ENCODE data around the gene ACKR2. TPM values are rescaled to one million over a fixed set of nuclear protein-coding genes. Genes with fewer than 3 reads are reported as not detected.

Gene ACKR2, protein sequence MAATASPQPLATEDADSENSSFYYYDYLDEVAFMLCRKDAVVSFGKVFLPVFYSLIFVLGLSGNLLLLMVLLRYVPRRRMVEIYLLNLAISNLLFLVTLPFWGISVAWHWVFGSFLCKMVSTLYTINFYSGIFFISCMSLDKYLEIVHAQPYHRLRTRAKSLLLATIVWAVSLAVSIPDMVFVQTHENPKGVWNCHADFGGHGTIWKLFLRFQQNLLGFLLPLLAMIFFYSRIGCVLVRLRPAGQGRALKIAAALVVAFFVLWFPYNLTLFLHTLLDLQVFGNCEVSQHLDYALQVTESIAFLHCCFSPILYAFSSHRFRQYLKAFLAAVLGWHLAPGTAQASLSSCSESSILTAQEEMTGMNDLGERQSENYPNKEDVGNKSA
- polyA plus RNA-seq (ENCODE audit: insufficient read length in 3 of 3) = 1 to 10 TPM; 2.0 to 3.0 (median 2.2) TPM
- long read RNA-seq, donor 1 = 0 reads
- long read RNA-seq, donor 2 = 0 reads
- long read RNA-seq, donor 3 = 0 reads
- long read RNA-seq, donor 4 = 0 reads
- long read RNA-seq, donor 5 = 0 reads
- long read RNA-seq, donor 6 = 0 reads
- long read RNA-seq, donor 7 = 0 reads
- long read RNA-seq, donor 8 = 0 reads
- long read RNA-seq, donor 9 = 0 reads
- long read RNA-seq, donor 10 = 0 reads
- long read RNA-seq, donor 11 = 0 reads
- long read RNA-seq, donor 12 = 0 reads
- long read RNA-seq, donor 13, partial matches to known transcripts = 0 of 1 reads
- long read RNA-seq, donor 13, other reads (novel, unspliced or antisense) = 0 of 1 reads
- long read RNA-seq, donor 14 = 0 reads
- long read RNA-seq, donor 15 = 0 reads
- long read RNA-seq, donor 16 = 0 reads

DNA sequence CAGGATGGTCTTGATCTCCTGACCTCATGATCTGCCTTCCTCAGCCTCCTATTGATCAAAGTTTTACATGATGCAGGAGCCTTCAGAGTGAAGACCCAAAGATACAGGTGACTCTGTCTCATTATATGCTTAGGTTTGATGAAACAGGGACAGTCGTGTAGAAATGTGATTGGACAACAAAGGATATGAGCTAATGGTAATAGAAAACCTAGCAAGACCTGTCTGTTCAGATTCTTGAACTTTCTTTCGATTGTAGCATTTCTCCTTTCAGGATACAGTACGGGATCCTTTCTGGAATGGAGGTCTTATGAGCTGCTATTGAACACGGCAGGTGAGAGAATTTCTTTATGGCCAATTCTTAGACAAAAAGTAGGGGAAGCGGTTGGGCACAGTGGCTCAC is at the start of gene ACKR2:
TSS of gene ACKR2 (plus strand) at position 244 of the 400 bp plus-strand sequence. CDS start 55,058 bp downstream, outside the sequence.
- DNase-seq (ENCODE audit: extremely low read depth in 1 of 11, low read depth in 9 of 11, low spot score in 4 of 11) = no peak

DNA sequence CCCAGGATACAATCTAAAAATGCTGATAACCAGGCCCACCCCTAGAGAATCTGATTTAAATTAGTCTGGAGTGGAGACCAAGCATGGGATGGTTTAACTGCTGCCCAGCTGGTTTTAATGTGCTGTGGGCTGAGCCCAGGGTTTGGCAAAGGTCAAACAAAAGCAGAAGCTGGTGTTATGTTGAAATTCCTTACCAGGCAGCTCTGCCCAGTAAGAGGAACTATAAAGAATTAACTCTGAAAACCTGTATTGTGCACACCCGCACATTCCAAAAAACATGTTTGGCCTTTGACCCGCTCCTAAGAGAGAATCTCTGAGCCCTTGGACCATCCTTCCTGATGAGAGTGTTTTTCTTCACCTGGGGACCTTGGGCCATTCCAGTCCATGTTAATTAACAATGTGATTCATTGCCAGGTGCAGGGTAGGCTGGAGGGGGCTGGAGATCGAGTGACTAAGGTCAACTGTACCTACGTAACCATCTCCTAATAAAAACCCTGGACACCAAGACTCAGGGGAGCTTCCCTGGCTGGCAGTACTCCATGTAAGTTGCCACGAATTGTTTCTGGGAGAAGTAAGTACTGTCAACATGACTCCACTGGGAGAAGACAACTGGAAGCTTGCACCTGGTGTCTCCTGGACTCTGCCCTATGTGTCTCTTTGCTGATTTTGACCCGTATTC is 47.1 kb upstream of the ACKR2 start:
- no peak for DNase-seq (ENCODE audit: extremely low read depth in 1 of 11, low read depth in 9 of 11, low spot score in 4 of 11)

DNA sequence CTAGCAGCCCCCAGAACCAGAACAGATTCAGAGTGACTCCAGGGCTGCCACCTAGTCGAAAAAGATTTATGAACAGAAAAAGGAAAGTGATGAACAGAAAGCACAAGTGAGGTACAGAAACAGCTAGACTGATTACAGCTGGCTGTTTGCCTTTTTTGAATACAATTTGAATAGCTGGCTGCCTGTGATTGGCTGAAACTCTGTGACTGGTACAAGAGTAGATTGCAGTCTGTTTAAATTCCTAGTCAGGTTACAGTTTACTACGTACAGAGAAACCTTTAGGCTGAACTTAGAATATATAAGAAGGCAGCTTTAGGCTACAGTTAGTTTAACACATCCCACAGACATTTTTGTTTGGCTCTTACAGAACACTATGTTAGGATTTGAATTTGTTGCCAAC is 46.2 kb upstream of the ACKR2 start:
- DNase-seq (ENCODE audit: extremely low read depth in 1 of 11, low read depth in 9 of 11, low spot score in 4 of 11) = no peak

DNA sequence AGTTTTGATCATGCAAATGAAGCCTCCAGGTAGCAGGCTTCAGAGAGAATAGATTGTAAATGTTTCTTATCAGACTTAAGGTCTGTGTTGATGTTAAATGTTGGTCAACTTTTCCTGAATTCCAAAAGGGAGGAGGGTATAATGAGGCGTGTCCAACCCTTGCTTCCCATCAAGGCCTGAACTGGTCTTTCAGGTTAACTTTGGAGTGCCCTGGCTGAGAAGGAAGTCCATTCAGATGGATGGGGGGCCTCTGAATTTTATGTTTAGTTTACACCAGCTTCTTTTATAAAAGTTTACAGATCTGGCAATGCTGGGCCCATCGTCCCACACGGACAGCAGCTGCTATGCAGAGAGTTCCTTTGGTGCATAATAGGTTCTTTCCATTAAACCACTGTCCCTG is 45.1 kb upstream of the ACKR2 start:
- DNase-seq (ENCODE audit: extremely low read depth in 1 of 11, low read depth in 9 of 11, low spot score in 4 of 11) = no peak

DNA sequence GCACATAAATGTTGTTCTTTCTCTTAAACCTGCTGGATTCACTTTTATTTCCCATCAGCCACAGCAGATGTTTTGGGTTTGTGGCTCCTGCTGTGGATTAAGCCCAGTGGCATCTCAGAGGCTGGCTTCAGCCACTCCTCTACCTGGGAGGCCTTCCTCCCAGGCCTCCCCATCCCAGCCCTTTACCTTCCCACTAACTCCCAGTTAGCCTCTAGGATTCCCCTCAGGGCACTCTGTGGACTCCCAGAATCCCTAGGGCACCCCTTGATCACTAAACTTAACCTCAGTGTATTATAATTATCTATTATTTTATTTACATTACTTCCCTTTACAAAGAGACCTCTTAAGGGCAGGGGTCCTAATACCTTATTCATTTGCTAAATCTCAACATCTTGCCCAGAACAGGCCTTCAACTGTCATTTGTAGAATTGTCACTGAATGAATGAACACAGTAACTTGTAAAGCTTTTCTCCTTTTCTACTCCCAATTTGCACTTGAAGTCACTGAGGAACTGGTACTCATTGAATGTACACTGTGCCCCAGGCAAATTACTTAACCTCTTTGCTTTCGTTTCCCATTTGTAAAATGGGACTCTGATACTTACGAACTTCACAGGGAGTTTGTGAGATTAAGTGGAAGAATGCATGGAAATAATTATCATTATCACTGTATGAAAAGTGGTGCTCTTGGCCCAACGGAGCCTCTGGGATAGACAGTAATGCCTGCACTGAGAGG is 44.5 kb upstream of the ACKR2 start:
- DNase-seq (ENCODE audit: extremely low read depth in 1 of 11, low read depth in 9 of 11, low spot score in 4 of 11) = no peak

DNA sequence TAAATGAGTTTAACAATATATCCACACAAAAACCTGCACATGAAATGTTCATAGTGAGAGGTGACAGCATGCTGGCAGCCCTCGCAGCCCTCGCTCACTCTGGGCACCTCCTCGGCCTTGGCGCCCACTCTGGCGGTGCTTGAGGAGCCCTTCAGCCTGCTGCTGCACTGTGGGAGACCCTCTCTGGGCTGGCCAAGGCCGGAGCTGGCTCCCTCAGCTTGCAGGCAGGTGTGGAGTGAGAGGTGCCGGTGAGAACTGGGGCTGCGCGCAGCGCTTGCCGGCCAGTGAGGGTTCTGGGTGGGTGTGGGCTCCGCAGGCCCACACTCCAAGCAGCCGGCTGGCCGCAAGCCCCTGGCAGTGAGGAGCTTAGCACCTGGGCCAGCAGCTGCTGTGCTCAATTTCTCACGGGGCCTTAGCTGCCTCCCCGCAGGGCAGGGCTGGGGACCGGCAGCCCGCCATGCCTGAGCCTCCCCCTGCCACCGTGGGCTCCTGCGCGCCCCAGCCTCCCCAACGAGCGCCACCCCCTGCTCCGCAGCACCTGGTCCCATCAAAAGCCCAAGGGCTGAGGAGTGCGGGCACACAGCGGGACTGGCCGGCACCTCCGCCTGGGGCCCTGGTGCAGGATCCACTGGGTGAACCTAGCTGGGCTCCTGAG is 39.6 kb upstream of the ACKR2 start:
- DNase-seq (ENCODE audit: extremely low read depth in 1 of 11, low read depth in 9 of 11, low spot score in 4 of 11) = no peak

DNA sequence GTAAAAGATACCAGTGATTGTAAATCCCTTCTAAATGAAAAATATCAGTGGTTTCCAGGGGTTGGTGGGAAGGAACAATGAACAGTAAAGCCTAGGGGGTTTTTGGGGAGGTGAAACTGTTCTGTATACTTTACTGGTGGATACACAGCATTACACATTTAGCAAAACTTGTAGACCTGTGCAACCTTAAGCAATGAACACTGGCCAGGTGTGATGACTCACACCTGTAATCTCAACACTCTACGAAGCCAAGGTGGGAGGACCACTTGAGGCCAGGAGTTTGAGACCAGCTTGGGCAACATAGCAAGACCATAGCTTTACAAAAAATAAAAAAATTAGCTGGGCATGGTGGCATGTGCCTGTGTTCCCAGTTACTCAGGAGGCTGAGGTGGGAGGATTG is 38.0 kb upstream of the ACKR2 start:
- DNase-seq (ENCODE audit: extremely low read depth in 1 of 11, low read depth in 9 of 11, low spot score in 4 of 11) = no peak

DNA sequence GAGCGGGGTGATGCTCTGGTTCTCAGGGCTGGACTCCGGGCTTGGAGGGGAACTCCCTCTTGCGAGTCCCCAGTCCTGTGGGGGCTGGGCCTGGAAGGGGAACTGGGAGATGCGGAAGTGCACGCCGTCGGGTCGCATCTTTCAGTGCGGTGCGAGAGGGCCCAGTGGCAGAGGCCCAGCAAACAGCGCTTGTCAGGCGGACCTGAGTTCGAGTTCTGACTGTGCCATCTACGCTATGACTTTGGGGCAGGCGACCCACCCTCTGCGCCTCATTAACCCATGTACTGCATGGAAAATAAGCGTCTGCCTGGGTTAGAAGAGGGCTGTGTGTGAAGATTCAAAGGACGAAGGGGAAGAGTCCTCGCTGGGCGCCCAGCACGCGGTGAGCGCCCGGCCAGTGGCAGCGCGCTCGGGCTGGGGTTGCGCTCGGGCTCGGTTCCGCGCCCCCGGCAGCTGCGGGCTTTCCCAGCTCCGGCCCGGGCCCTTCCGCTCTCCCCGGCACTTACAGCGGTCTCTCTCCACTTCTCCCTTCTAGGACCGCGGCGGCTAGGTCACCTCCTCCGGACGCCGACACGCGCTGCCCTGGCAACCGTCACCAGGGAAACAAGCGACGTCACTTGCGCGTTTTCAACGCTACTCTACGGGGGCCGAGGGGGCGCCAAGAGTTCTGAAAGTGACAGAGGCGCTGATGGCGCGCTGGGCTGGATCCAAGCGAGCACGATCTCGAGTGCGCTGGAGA is 36.4 kb upstream of the ACKR2 start, which contains the start of gene CCDC13:
TSS of gene CCDC13 (minus strand) at position 584 of the 739 bp plus-strand sequence. CDS start 14,908 bp downstream, outside the sequence.
- peak; percentile 88 to 96 (median 93) for DNase-seq (ENCODE audit: extremely low read depth in 1 of 11, low read depth in 9 of 11, low spot score in 4 of 11)

DNA sequence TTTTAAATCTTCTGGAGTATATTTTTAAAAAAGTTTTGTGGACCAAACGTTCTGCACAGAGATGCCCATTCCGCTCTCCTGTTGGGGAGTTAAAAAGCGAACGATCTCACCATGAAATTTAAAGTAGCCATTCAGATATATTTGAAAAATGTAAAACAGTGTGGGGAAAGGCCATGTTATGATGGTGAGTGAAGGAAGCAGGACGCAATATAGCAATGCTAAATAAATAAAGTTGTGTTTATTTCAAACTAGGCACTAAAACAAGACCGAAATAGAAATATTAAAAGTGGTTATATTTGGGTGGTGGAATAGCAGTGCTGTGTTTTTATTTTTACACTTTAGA is 35.9 kb upstream of the ACKR2 start:
- DNase-seq (ENCODE audit: extremely low read depth in 1 of 11, low read depth in 9 of 11, low spot score in 4 of 11) = no peak

DNA sequence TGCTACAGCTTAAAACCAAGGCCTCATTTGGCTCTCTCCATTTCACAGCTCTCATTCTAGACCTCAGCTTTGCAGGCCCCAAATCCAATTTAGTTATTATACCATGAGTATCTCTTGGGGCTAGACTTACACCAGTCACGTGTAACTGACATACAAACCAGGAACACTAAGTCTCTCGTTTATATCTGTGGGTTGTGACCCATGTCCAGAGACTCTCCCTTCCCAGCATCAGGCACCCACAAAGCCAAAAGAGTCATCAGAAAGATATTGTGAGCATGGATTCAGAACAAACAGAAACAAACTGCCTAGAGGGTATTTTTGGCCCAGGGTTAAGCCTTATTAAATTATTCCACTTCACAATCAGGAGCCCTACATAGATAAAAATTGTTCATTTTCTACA is 30.6 kb upstream of the ACKR2 start:
- DNase-seq (ENCODE audit: extremely low read depth in 1 of 11, low read depth in 9 of 11, low spot score in 4 of 11) = no peak

DNA sequence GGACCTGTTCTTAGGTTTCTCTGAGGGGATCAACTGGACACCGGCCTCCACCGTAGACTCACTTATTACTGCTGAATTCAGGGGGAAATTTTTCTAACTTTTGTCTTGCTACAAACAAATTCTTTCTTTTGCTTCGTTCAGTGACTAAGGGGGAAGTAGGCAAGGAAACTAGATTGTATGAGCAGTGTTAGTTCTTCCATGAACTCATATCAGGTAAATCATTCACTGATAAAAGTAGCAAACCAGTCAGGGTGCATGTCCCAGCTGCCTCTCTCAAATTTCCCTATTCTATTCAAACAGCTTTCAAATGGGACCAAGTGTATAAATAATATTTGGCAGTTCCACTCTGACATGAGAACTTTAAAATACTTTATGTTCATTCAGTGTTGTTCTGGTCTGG is 28.8 kb upstream of the ACKR2 start:
- DNase-seq (ENCODE audit: extremely low read depth in 1 of 11, low read depth in 9 of 11, low spot score in 4 of 11) = no peak

DNA sequence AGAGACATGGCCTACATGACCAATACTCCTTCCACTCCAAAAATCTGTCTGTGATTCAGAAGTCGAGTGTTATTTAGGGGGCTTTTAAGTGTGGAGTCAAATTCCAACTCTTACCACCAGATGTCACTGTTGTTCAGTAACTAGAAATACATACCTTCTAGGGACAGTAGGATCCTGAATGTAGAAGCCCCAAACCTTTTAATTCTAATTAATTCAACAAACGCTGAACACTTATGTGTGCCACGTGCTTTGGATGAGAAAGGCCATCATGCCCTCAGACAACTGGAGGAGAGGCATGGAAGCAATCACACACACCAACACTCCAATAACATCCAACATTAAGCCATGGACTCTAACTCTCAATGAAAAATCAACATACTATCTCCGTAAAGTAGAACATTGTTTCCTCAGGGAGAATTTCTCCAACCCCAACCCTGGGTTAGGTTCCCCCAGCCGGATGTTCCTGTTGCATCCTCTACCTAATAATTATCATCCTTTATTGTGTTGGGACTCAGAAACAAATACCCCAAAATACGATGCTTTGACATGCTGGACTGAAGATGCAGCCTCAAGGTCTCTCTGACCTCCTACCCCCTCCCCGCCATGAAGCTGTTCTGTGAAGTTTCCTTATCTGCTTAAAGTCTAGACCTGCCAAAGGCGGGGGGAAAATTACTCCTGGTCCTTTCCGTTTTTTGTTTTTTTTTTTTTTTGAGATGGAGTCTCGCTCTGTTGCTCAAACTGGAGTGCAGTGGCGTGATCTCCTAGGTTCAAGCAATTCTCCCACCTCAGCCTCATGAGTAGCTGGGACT is 28.1 kb upstream of the ACKR2 start:
- DNase-seq (ENCODE audit: extremely low read depth in 1 of 11, low read depth in 9 of 11, low spot score in 4 of 11) = peak in 10 of 11 donors; percentile 54 to 85 (median 67)

DNA sequence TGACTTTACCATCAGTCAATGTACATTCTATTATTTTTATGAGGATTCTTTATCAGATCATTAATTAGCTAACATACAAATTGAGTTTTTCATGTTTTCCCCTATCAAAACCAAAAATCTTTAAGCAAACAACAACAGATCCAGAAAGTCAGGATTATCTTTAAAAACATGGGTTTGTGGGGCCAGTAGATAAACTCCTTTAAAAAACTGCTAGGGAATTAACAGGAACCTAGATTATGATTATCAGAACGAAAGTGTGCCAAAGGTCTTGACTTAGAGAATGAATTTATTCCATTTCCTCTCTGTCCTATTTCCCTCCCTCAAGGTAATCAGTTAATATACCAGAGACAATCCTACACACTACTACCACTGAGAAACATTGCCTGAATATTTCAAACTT is 23.0 kb upstream of the ACKR2 start:
- no peak for DNase-seq (ENCODE audit: extremely low read depth in 1 of 11, low read depth in 9 of 11, low spot score in 4 of 11)

DNA sequence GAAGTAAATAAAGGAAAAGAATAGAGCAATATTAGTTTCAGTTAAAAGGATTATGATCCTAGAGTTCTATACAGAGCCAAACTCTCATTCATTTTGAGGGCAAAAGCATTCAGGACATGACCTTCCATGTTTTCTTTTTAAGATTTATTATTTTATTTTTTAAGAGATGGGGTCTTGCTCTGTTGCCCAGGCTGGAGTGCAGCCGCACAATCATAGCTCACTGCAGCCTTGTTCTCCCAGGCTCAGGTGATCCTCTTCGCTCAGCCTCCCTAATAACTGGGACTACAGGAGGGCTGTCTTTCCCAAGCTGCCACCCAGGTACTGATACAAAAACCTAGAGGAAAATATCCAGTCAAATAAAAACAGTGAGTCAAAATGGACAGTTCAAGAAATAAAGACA is 22.6 kb upstream of the ACKR2 start:
- no peak for DNase-seq (ENCODE audit: extremely low read depth in 1 of 11, low read depth in 9 of 11, low spot score in 4 of 11)

DNA sequence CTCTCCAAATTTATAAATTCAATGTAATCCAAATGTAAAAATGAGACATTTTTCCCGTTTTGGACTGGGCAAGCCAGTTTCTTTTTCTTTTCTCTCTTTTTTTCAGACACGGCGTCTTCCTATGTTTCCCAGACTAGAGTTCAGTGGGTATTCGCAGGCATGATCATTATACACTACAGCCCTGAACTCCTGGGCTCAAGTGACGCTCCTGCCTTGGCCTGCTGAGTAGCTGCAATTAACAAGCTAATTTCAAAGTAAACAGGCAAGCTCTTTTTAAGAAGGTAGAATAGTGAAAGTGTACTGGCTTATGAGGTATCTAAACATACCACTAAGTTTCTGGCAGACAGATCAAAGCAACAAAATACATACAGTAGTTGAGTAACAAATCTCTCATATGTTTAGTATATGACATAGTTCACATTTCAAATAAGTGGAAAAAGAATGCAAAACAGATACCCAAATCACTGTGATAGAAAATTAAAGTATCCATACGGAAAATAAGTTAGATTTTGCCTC is 18.5 kb upstream of the ACKR2 start:
- no peak for DNase-seq (ENCODE audit: extremely low read depth in 1 of 11, low read depth in 9 of 11, low spot score in 4 of 11)

DNA sequence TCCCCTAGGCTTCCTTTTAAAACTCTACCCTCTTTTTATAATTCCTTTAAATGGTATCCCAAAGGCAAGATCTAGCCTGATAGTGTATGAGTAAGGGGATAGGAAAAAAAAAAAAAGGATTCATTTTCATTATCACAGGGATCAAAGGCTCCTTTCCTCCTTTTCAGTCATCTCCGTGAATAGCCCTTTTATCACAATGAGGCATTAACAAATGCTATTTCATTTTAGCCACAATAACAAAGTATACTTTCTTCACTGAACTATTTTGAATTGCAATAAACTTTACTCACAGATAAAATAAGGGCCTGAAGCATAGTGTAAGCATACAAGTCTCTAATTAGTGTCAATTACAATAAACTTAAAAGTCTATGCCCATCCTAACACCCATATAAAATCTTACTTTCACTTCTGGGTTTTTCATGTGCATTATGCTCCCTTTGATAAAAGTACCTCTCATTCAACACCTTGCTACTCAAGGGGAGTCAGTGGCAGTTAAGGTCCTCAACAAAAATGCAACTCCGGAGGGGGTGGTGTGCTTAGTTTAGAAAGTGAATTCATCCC is 13.5 kb upstream of the ACKR2 start:
- no peak for DNase-seq (ENCODE audit: extremely low read depth in 1 of 11, low read depth in 9 of 11, low spot score in 4 of 11)
